ENCODE measurements around the gene USP24. TPM values are rescaled to one million over a fixed set of nuclear protein-coding genes. Genes with fewer than 3 reads are reported as not detected.

USP24 gene
- polyA plus RNA-seq, 1 experiment = 8.4 TPM

DNA sequence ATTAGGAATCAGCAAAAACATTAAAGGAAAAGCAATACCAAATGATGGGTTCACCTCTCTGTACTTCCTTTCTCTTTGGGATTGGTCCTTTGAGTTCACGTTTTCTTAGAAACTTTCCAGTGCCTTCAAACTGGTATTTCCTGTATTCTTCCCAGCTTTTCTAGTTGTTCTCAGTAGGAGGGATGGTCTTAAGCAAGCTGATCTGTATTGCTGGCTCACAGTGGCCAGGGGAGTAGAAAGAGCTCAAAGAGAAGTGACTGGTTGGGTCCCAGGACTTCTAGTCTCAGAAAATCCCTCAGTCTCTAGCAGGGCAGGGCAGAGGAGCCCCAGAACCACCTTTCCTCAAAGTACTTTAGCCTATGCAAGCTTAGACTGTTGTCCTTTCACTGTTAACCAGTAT, 10.1 kb upstream of the USP24 start:
- TF ChIP-seq, protein P1, sequence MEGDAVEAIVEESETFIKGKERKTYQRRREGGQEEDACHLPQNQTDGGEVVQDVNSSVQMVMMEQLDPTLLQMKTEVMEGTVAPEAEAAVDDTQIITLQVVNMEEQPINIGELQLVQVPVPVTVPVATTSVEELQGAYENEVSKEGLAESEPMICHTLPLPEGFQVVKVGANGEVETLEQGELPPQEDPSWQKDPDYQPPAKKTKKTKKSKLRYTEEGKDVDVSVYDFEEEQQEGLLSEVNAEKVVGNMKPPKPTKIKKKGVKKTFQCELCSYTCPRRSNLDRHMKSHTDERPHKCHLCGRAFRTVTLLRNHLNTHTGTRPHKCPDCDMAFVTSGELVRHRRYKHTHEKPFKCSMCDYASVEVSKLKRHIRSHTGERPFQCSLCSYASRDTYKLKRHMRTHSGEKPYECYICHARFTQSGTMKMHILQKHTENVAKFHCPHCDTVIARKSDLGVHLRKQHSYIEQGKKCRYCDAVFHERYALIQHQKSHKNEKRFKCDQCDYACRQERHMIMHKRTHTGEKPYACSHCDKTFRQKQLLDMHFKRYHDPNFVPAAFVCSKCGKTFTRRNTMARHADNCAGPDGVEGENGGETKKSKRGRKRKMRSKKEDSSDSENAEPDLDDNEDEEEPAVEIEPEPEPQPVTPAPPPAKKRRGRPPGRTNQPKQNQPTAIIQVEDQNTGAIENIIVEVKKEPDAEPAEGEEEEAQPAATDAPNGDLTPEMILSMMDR (IDR thresholded peaks at IDR 0.05; ENCODE audit: insufficient read depth, low read depth, low read length) = no peak
- Histone ChIP-seq H3K36me3 (ENCODE audit: control insufficient read depth, insufficient read depth, low read length) (no peaks in the 10 kb centered on the region), H3K4me3 (ENCODE audit: low read depth, low read length) (no peak overlapping the region), H3K27me3 (ENCODE audit: control insufficient read depth, insufficient read depth, low read length) (peaks cover 2% of the 10 kb centered on the region; the same call in 1 of the 2 replicates)
- ChIA-PET POLR2A (no interaction called here), CTCF (no interaction called here)
- DNase-seq (ENCODE audit: low read depth) = no peak

DNA sequence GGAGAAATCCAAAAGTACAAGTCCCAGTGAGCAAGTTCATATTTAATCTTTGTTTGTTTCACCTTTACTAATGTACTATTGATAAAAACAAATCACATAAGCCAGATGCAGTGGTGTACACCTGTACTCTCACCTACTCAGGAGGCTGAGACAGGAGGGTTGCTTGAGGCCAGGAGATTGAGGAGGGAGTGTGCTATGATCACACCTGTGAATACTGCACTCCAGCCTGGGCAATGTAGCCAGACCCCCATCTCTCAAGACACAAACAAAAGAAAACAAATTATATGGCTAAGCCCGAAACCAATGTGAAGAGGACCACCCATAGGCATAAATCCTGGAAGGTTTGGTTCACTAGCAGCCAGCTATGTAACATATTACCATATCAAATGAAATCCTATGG, 9.6 kb upstream of the USP24 start:
- POLR2A ChIA-PET = no interaction called here
- no peaks in the 10 kb centered on the region for H3K36me3 ChIP-seq (ENCODE audit: control insufficient read depth, insufficient read depth, low read length)
- TF ChIP-seq, protein P1 (IDR thresholded peaks at IDR 0.05; ENCODE audit: insufficient read depth, low read depth, low read length) = no peak
- CTCF ChIA-PET = no interaction called here
- DNase-seq (ENCODE audit: low read depth) = no peak
- peaks cover 2% of the 10 kb centered on the region; the same call in 1 of the 2 replicates for H3K27me3 ChIP-seq (ENCODE audit: control insufficient read depth, insufficient read depth, low read length)
- no peak overlapping the region for H3K4me3 ChIP-seq (ENCODE audit: low read depth, low read length)

DNA sequence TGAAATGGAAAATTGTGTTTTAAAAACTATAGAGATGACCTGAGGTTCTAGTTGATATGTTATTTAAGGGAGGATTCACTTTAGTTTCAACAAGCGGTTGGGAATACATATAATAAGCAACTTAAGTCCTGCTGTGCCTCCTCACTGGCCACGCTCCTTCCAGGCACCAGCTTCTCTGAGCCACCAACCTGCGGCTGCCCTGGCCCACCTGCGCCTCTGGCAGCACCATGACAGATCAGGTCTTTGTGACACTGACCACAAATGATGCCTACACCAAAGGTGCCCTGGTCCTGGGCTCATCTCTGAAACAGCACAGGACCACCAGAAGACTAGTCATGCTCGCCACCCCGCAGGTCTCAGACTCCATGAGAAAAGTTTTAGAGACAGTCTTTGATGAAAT, 7.0 kb upstream of the USP24 start:
- peaks cover 2% of the 10 kb centered on the region; the same call in 1 of the 2 replicates for H3K27me3 ChIP-seq (ENCODE audit: control insufficient read depth, insufficient read depth, low read length)
- ChIA-PET POLR2A (no interaction called here), CTCF (interaction anchor here (0.7 kb wide), 1 partner anchor 1487 kb away, joined by 3 read pairs; no protein-coding TSS in a partner anchor)
- TF ChIP-seq, protein P1 (IDR thresholded peaks at IDR 0.05; ENCODE audit: insufficient read depth, low read depth, low read length) = no peak
- H3K4me3 ChIP-seq (ENCODE audit: low read depth, low read length) = no peak overlapping the region
- no peaks in the 10 kb centered on the region for H3K36me3 ChIP-seq (ENCODE audit: control insufficient read depth, insufficient read depth, low read length)
- DNase-seq (ENCODE audit: low read depth) = no peak

DNA sequence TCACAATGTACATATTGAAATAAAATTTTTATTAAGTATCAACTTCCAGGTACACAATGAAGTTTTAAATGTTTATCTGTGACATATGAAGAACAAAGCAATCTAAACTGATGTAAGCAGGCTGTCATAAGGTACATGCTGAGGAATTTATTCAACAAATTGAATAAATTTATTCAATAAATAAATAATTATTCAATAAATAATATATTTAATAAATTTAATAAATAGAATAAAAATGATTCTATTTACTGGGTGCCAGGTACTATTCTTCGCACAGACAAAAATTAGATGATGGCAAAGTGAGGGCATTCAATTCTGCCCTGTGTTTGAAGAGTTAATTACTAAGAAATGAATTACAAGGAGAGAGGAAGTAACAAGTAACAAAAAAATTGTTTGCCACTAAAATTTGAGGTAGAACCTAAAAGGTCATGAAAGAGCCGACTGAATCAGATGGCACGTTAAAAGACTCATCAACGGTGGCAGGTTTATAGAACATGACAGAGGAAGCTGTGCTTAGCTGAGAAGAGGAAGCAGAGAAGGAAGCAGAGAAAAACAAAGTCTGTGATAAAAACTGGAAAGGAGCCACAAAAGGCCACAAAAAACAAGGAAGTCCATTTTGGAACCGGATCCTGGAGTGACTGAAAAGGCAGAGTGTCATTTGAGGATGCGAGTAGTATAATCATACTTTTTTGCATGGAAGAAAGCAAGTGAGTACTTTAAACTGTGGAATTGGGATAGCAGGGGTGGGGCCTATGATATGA, 2.2 kb upstream of the USP24 start:
- TF ChIP-seq, protein P1 (IDR thresholded peaks at IDR 0.05; ENCODE audit: insufficient read depth, low read depth, low read length) = no peak
- ChIA-PET POLR2A (no interaction called here), CTCF (interaction anchor here (0.5 to 1.2 kb wide), 3 partner anchors 12 to 683 kb away, joined by 3 to 4 read pairs (median 3); no protein-coding TSS in a partner anchor)
- DNase-seq (ENCODE audit: low read depth) = no peak
- Histone ChIP-seq H3K4me3 (ENCODE audit: low read depth, low read length) (no peak overlapping the region), H3K36me3 (ENCODE audit: control insufficient read depth, insufficient read depth, low read length) (no peaks in the 10 kb centered on the region), H3K27me3 (ENCODE audit: control insufficient read depth, insufficient read depth, low read length) (no peaks in the 10 kb centered on the region)

DNA sequence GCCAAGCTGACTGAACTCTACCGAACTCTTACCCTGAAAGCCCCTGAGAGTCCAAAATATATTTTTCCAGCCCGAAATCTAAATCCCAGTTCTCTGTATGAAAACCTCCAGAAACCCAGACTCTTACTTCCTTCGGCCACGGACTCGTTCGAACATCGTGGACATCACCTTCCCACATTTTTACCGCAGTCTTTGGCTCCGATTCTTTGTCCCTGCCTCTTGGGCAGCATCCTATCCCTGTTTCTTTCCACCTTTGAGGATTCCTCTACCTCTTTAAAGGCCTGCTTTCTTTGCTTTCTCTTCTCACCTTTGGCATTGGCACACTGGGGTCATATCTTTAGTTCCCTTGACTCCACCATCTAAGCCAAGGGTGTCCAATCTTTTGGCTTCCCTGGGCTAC, 932 bp upstream of the USP24 start:
- peak overlapping the region; percentile 81 for H3K4me3 ChIP-seq (ENCODE audit: low read depth, low read length)
- no peaks in the 10 kb centered on the region for H3K36me3 ChIP-seq (ENCODE audit: control insufficient read depth, insufficient read depth, low read length)
- TF ChIP-seq, protein P1 (IDR thresholded peaks at IDR 0.05; ENCODE audit: insufficient read depth, low read depth, low read length) = no peak
- no peaks in the 10 kb centered on the region for H3K27me3 ChIP-seq (ENCODE audit: control insufficient read depth, insufficient read depth, low read length)
- CTCF ChIA-PET = interaction anchor here (1.2 kb wide), 1 partner anchor 13 kb away, joined by 4 read pairs; no protein-coding TSS in a partner anchor
- no peak for DNase-seq (ENCODE audit: low read depth)
- POLR2A ChIA-PET = no interaction called here
